Mesothelial cell of epicardium (in vitro differentiated cells): Measurements from ENCODE around the gene TMEM123. TPM values are rescaled to one million over a fixed set of nuclear protein-coding genes. Genes with fewer than 3 reads are reported as not detected.

Source experiments
- DNase-seq, 2 experiments: peaks; one replicate each; pipeline ENCODE4 v3.0.0; 2021; ENCODE audit warnings: low spot score in 2 of 2; ENCODE audit not compliant: unreplicated experiment in 2 of 2
- H3K27ac Mint-ChIP-seq: 2 replicates; pipeline ENCODE4 v1.8.0; 2021; ENCODE audit warnings: mixed read lengths
- H3K27me3 Mint-ChIP-seq: 2 replicates; pipeline ENCODE4 v1.8.0; 2021; ENCODE audit warnings: low read depth, mixed read lengths
- H3K36me3 Mint-ChIP-seq: 2 replicates; pipeline ENCODE4 v1.8.0; 2021; ENCODE audit warnings: mixed read lengths
- H3K4me1 Mint-ChIP-seq: 2 replicates; pipeline ENCODE4 v1.8.0; 2021; ENCODE audit warnings: mixed read lengths
- H3K4me3 Mint-ChIP-seq: 2 replicates; pipeline ENCODE4 v1.8.0; 2021; ENCODE audit warnings: mild to moderate bottlenecking, moderate library complexity, mixed read lengths
- H3K9me3 Mint-ChIP-seq: 2 replicates; pipeline ENCODE4 v1.8.0; 2021; ENCODE audit warnings: mixed read lengths
- CTCF ChIP-seq: fragments of 200-600 bp; sonication (generic); IDR thresholded peaks from one replicate; pipeline ENCODE4 v1.5.0; 2021; ENCODE audit warnings: antibody characterized with exemption; ENCODE audit not compliant: unreplicated experiment
- total RNA-seq: library from RNA; stranded (reverse); gene quantifications from 3 replicates; pipeline ENCODE4 v1.2.1, GENCODE V29; 2021

Gene TMEM123
- total RNA-seq, 1 donor from 2014 or later, result 131 TPM

- Mint-ChIP-seq H3K36me3 (peaks cover 12% of the 10 kb centered on the region), H3K4me1 (peaks cover 15% of the 10 kb centered on the region), H3K27me3 (no peaks in the 10 kb centered on the region), H3K4me3 (no peak overlapping the region), H3K27ac (peak overlapping the region; percentile 82), H3K9me3 (no peaks in the 10 kb centered on the region)
- DNase-seq, result no peak
- TF ChIP-seq CTCF, result no peak
Measured at GRCh38 chr11:102426570-102426969, 26.0 kb downstream of the TMEM123 start.

- Mint-ChIP-seq H3K27me3 (no peaks in the 10 kb centered on the region), H3K4me1 (peaks cover 19% of the 10 kb centered on the region), H3K27ac (no peak overlapping the region), H3K4me3 (no peak overlapping the region), H3K9me3 (no peaks in the 10 kb centered on the region), H3K36me3 (peaks cover 12% of the 10 kb centered on the region)
- no peak for TF ChIP-seq CTCF
- DNase-seq, result no peak
Measured at GRCh38 chr11:102426000-102426399, 26.6 kb downstream of the TMEM123 start.

GRCh38 chr11:102423936-102424335 lies 28.6 kb downstream of the TMEM123 start:
- peaks cover 2% of the 10 kb centered on the region for H3K9me3 Mint-ChIP-seq
- no peak overlapping the region for H3K4me3 Mint-ChIP-seq
- TF ChIP-seq CTCF, result no peak
- H3K27ac Mint-ChIP-seq, result no peak overlapping the region
- no peak for DNase-seq
- peaks cover 12% of the 10 kb centered on the region for H3K36me3 Mint-ChIP-seq
- H3K27me3 Mint-ChIP-seq, result no peaks in the 10 kb centered on the region
- H3K4me1 Mint-ChIP-seq, result peaks cover 23% of the 10 kb centered on the region

- DNase-seq, result no peak
- H3K36me3 Mint-ChIP-seq, result peaks cover 16% of the 10 kb centered on the region
- H3K9me3 Mint-ChIP-seq, result peaks cover 11% of the 10 kb centered on the region
- no peaks in the 10 kb centered on the region for H3K27me3 Mint-ChIP-seq
- no peak overlapping the region for H3K4me3 Mint-ChIP-seq
- peak overlapping the region; percentile 35 for H3K27ac Mint-ChIP-seq
- H3K4me1 Mint-ChIP-seq, result peaks cover 23% of the 10 kb centered on the region
- TF ChIP-seq CTCF, result no peak
Measured at GRCh38 chr11:102422817-102423712, 29.5 kb downstream of the TMEM123 start.

GRCh38 chr11:102421261-102421660 lies 31.3 kb downstream of the TMEM123 start:
- no peak for DNase-seq
- no peak for TF ChIP-seq CTCF
- no peak overlapping the region for H3K4me3 Mint-ChIP-seq
- no peak overlapping the region for H3K27ac Mint-ChIP-seq
- peaks cover 28% of the 10 kb centered on the region for H3K36me3 Mint-ChIP-seq
- H3K27me3 Mint-ChIP-seq, result no peaks in the 10 kb centered on the region
- H3K4me1 Mint-ChIP-seq, result peaks cover 19% of the 10 kb centered on the region
- H3K9me3 Mint-ChIP-seq, result peaks cover 26% of the 10 kb centered on the region
